Upper lobe of left lung (tissue), 6 donors: ENCODE measurements around the gene CACHD1. TPM values are rescaled to one million over a fixed set of nuclear protein-coding genes. Genes with fewer than 3 reads are reported as not detected.
A peak's percentile ranks its signal among the peaks of the same experiment; 100 is the strongest.

Source experiments
- ATAC-seq, 2 donors: fragments of 200-7000 bp; cut with Tn5 transposase; one replicate each; pipeline ENCODE4 v1.9.1; 2022; ENCODE audit warnings: mild to moderate bottlenecking in 2 of 2, moderate library complexity in 2 of 2; ENCODE audit not compliant: low FRiP score in 2 of 2
- DNase-seq, 2 donors: peaks; one replicate each; pipeline ENCODE4 v3.0.0-alpha.2; 2019 to 2020
- H3K27ac ChIP-seq, 4 donors: fragments of 200-600 bp; sonication (generic); one replicate each; pipeline ENCODE4 v1.5.1; 2016 to 2019
- H3K27me3 ChIP-seq, 4 donors: fragments of 200-600 bp; sonication (generic); one replicate each; pipeline ENCODE4 v1.5.1; 2017 to 2019
- H3K36me3 ChIP-seq, 4 donors: fragments of 200-600 bp; sonication (generic); one replicate each; pipeline ENCODE4 v1.5.1; 2016 to 2019
- H3K4me1 ChIP-seq, 4 donors: fragments of 200-600 bp; sonication (generic); one replicate each; pipeline ENCODE4 v1.5.1; 2018 to 2019
- H3K4me3 ChIP-seq, 4 donors: fragments of 200-600 bp; sonication (generic); one replicate each; pipeline ENCODE4 v1.5.1; 2017 to 2019; ENCODE audit warnings: mild to moderate bottlenecking in 2 of 4, moderate library complexity in 1 of 4
- H3K9me3 ChIP-seq, 4 donors: fragments of 200-600 bp; sonication (generic); one replicate each; pipeline ENCODE4 v1.5.1; 2018 to 2019
- CTCF ChIP-seq, 6 experiments: fragments of 450-650 bp in 4 of 6; fragments of 200-600 bp in 2 of 6; sonication (generic) in 2 of 6; IDR thresholded peaks; one replicate each; pipeline ENCODE4 v1.5.1; 2016 to 2019; ENCODE audit warnings: antibody characterized with exemption in 6 of 6
- EP300 ChIP-seq, 4 donors: sonication (generic); formaldehyde crosslinking; IDR thresholded peaks; one replicate each; pipeline ENCODE4 v1.5.1; 2017; ENCODE audit warnings: antibody characterized with exemption in 4 of 4, control low read depth in 2 of 4
- POLR2A ChIP-seq, 4 donors: fragments of 450-650 bp; IDR thresholded peaks; one replicate each; pipeline ENCODE4 v1.5.1; 2016 to 2017; ENCODE audit warnings: antibody characterized with exemption in 4 of 4, mild to moderate bottlenecking in 2 of 4
- POLR2AphosphoS5 ChIP-seq, 2 donors: sonication (generic); formaldehyde crosslinking; IDR thresholded peaks; one replicate each; pipeline ENCODE4 v1.5.1; 2017; ENCODE audit warnings: antibody characterized with exemption in 2 of 2
- WGBS, 2 donors: methylation state at CpG; one replicate each; pipeline ENCODE4 v1.1.5; 2017 to 2018; 5-methylcytosine and 5-hydroxymethylcytosine counted together
- total RNA-seq, 6 donors: library from RNA; depleted of rRNA in 4 of 6; stranded (reverse); fragments of >200 nt in 4 of 6; gene quantifications; one replicate each; pipeline versions ENCODE4 v1.1.0 to v1.2.1, GENCODE V29; 2016 to 2021
- donor health status: DM: no; HTN: no; CAD: no; lungs with moderate emphysema.
- donor health status: DM: no; HTN: yes; CAD: no; lungs with severe emphysema.

CACHD1 gene
- total RNA-seq, 6 donors from 2014 or later, result 7.3 to 26.3 (median 22.9) TPM

DNA sequence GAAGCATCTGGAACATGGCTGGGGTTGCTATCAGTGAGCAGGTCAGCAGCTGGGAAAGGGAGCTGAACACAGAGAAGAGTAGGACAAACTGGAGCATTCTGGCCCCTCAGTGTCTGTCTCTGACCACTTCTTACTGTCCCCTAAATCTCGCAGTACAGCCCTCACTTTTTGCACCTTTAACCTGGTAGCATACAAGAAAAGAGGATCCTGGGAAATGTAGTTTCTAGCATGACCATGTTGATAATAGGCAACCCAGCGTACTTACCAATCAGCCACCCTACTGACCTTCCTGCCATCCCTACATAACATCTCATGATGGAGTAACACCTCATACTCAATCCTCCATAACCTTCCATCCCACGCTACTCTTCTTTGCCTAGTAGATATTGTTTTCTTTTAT lies 175.8 kb downstream of the CACHD1 start:
- Histone ChIP-seq H3K27me3 (no peaks in the 10 kb centered on the region), H3K4me1 (no peaks in the 10 kb centered on the region), H3K4me3 (no peak overlapping the region), H3K36me3 (peaks cover 0 to 17% (median 3%) of the 10 kb centered on the region in 4 donors), H3K9me3 (no peaks in the 10 kb centered on the region), H3K27ac (no peak overlapping the region)
- ATAC-seq, result no peak
- TF ChIP-seq CTCF (IDR thresholded peaks at IDR 0.05) (no peak), EP300 (IDR thresholded peaks at IDR 0.05) (no peak), POLR2AphosphoS5 (IDR thresholded peaks at IDR 0.05) (no peak), POLR2A (IDR thresholded peaks at IDR 0.05) (no peak)
- WGBS, 2 donors, result 88 to 89% methylated on average over 3 of the region's 3 CpGs
- no peak for DNase-seq

DNA sequence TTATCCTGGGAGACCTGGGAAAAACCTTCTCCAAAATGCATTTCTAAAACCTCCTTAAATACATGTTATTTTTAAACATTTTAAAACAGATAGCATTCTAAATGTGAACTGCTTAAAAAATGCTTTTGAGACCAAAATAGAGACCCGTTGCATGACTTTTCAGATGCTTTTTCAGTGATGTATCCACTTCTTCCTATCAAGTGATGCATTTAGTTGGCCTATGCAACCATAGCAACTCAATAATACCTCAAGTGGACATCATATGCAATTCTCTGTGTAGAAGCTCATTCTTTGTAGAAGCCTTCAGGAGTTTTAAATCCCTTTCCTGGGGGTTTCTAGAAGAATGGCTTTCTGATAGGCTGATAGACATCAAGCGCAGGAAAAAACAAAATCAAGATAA lies 180.5 kb downstream of the CACHD1 start:
- H3K4me3 ChIP-seq, result no peak overlapping the region
- H3K36me3 ChIP-seq, result peaks cover 0 to 4% (median 0%) of the 10 kb centered on the region in 4 donors
- H3K9me3 ChIP-seq, result no peaks in the 10 kb centered on the region
- 89 to 93% methylated on average over 2 of the region's 2 CpGs for WGBS, 2 donors
- TF ChIP-seq POLR2A (IDR thresholded peaks at IDR 0.05) (no peak), POLR2AphosphoS5 (IDR thresholded peaks at IDR 0.05) (no peak)
- DNase-seq, result no peak
- H3K27me3 ChIP-seq, result no peaks in the 10 kb centered on the region
- H3K27ac ChIP-seq, result no peak overlapping the region
- no peak for ATAC-seq
- H3K4me1 ChIP-seq, result no peaks in the 10 kb centered on the region

DNA sequence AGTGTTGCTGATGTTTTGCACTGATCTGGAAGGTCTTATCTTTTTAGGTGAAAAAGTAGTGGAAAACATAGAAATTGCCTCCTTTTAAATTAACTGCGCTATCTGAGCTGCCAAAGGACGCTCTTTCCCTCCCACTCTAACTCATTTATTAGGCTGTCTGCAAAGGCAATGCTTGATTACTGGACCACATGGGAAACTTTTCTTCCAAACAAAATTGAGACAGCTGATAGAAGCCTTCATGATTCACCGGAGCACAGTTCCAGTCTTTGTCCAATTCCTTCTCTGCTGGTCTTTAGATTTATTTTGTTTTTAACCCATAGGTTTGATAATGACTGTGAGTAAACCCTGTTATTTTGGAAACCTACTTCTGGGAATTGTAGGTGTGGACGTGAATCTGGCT lies 181.9 kb downstream of the CACHD1 start:
- 94 to 96% methylated on average over 4 of the region's 4 CpGs for WGBS, 2 donors
- H3K4me3 ChIP-seq, result no peak overlapping the region
- TF ChIP-seq EP300 (IDR thresholded peaks at IDR 0.05) (no peak), CTCF (IDR thresholded peaks at IDR 0.05) (no peak), POLR2AphosphoS5 (IDR thresholded peaks at IDR 0.05) (no peak), POLR2A (IDR thresholded peaks at IDR 0.05) (no peak)
- H3K9me3 ChIP-seq, result no peaks in the 10 kb centered on the region
- ATAC-seq, result no peak
- H3K36me3 ChIP-seq, result peaks cover 0 to 4% (median 0%) of the 10 kb centered on the region in 4 donors
- no peak overlapping the region for H3K27ac ChIP-seq
- H3K4me1 ChIP-seq, result no peaks in the 10 kb centered on the region
- H3K27me3 ChIP-seq, result no peaks in the 10 kb centered on the region
- DNase-seq, result no peak

DNA sequence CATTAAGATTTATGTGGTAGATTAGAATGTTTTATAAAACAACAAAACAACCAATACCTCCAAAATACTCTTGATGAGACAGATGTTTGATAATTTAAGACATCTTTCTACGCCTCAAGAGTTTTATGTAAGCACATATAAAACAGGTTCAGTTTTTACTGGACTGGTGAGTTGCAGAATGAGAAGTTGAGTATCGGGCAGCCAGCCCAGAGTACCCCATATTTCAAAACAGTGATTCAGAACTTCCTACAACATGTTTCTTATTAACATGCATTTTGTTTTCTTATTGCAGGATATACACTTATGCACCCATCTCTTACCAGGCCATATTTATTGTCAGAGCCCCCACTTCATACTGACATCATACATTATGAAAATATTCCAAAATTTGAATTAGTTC lies 183.5 kb downstream of the CACHD1 start:
- DNase-seq (no peak), ATAC-seq (no peak)
- TF ChIP-seq CTCF (IDR thresholded peaks at IDR 0.05) (no peak), EP300 (IDR thresholded peaks at IDR 0.05) (no peak), POLR2AphosphoS5 (IDR thresholded peaks at IDR 0.05) (no peak), POLR2A (IDR thresholded peaks at IDR 0.05) (no peak)
- no peak overlapping the region for H3K27ac ChIP-seq
- no peaks in the 10 kb centered on the region for H3K27me3 ChIP-seq
- no peaks in the 10 kb centered on the region for H3K9me3 ChIP-seq
- peaks cover 0 to 5% (median 0%) of the 10 kb centered on the region in 4 donors for H3K36me3 ChIP-seq
- 84 to 88% methylated on average over 2 of the region's 2 CpGs for WGBS, 2 donors
- H3K4me1 ChIP-seq, result no peaks in the 10 kb centered on the region
- no peak overlapping the region for H3K4me3 ChIP-seq

- DNase-seq (no peak), ATAC-seq (peak in 1 of 2 donors; percentile 40)
- Histone ChIP-seq H3K27me3 (no peaks in the 10 kb centered on the region), H3K36me3 (peaks cover 0 to 14% (median 0%) of the 10 kb centered on the region in 4 donors), H3K27ac (no peak overlapping the region), H3K4me1 (no peaks in the 10 kb centered on the region), H3K9me3 (no peaks in the 10 kb centered on the region), H3K4me3 (no peak overlapping the region)
- TF ChIP-seq POLR2AphosphoS5 (IDR thresholded peaks at IDR 0.05) (no peak), CTCF (IDR thresholded peaks at IDR 0.05) (peak in 1 of 6 experiments; percentile 32), POLR2A (IDR thresholded peaks at IDR 0.05) (no peak), EP300 (IDR thresholded peaks at IDR 0.05) (no peak)
- WGBS, 2 donors, result 69 to 72% methylated on average over 5 of the region's 5 CpGs
These were observed 184.8 kb downstream of the CACHD1 start for GRCh38 chr1:64654519-64655341.
